Measurements from ENCODE around the gene CFAP77. TPM values are rescaled to one million over a fixed set of nuclear protein-coding genes. Genes with fewer than 3 reads are reported as not detected.

CFAP77 gene
- total and polyA plus RNA-seq, 2 of the 13 experiments (the other 11 are each of a cell fraction or from before 2014, with no cell fraction given): not detected

DNA sequence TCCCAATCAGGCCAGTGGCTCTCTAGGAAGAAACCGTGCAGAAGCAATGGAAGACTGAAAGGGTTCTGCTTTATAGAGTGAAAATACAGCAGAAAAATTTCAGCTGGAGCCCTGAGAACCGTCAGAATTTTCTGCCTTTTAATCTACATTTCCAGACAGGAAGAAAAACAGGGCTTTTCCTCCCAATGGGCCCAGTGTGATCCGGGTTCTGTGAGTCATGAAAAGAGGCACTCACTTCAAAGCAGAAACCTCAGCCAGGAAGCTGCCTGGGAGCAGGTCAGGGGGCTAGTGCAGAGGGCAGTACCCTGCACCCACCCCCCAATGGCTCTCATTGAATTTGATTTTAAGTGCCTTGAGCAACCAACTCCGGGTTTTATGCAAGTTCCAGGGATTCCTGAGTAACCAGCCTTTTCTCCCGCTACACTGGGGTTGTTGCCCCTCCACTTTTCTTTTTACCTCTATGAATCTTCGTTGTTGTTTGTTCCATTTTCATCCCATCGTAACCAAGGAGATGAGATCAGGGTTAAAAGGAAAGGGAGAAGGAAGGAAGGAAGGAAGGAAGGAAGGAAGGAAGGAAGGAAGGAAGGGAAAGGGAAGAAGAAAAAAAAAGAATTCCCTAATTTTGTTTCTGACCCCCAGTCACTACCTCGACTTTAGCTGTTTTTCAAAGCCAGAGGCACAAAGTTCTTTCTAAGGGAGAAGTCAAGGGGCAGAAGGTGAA is 173.7 kb downstream of the CFAP77 start:
- CTCF ChIA-PET (ENCODE audit: low intra/inter-chr PET ratio, low total read pairs): no interaction called here
- Histone ChIP-seq H4K20me1 (ENCODE audit: insufficient read depth, low read length) (peaks cover 26% of the 10 kb centered on the region), H3K27ac (ENCODE audit: extremely low read length, insufficient read depth, low read length) (no peak overlapping the region), H3K79me2 (ENCODE audit: insufficient read depth, low read length) (no peaks in the 10 kb centered on the region), H3K36me3 (replicated peaks in 1 of 2; ENCODE audit: control insufficient read depth in 1 of 2, insufficient read depth in 2 of 2, low read length in 2 of 2) (no peaks in the 10 kb centered on the region), H3K4me1 (ENCODE audit: insufficient read depth, low read length) (no peaks in the 10 kb centered on the region), H3K27me3 (ENCODE audit: control insufficient read depth in 1 of 2, insufficient read depth in 2 of 2, low read length in 2 of 2) (peaks cover 19 to 81% of the 10 kb centered on the region in 2 experiments), H3K9me3 (ENCODE audit: low read length) (no peaks in the 10 kb centered on the region), H3K9ac (ENCODE audit: insufficient read depth, low read depth, low read length) (no peak overlapping the region), H3K4me2 (ENCODE audit: low read depth, low read length) (no peak overlapping the region), H3K4me3 (replicated peaks in 1 of 3; ENCODE audit: insufficient read depth in 1 of 3, low read depth in 2 of 3, low read length in 3 of 3) (no peak overlapping the region), H2AFZ (ENCODE audit: low read length) (no peak overlapping the region)
- WGBS (ENCODE audit: low lambda C conversion rate): 3% methylated on average over 8 of the region's 8 CpGs
- TF ChIP-seq ZNF891 (CRISPR knock-in tag; IDR thresholded peaks at IDR 0.05) (no peak), ZNF260 (CRISPR knock-in tag; IDR thresholded peaks at IDR 0.05; ENCODE audit: borderline replicate concordance, low read depth) (no peak), ZNF3 (CRISPR knock-in tag; IDR thresholded peaks at IDR 0.05) (no peak), MED8 (CRISPR knock-in tag; IDR thresholded peaks at IDR 0.05; ENCODE audit: insufficient replicate concordance) (no peak), PHB2 (IDR thresholded peaks at IDR 0.05; ENCODE audit: partially characterized antibody) (no peak), GZF1 (CRISPR knock-in tag; IDR thresholded peaks at IDR 0.05) (no peak), ELF3 (CRISPR knock-in tag; IDR thresholded peaks at IDR 0.05) (no peak), ZSCAN12 (CRISPR knock-in tag; IDR thresholded peaks at IDR 0.05) (no peak), ZC3H4 (CRISPR knock-in tag; IDR thresholded peaks at IDR 0.05; ENCODE audit: borderline replicate concordance) (no peak), CEBPG (CRISPR knock-in tag; IDR thresholded peaks at IDR 0.05) (no peak), HNRNPUL1 (IDR thresholded peaks at IDR 0.05; ENCODE audit: low read depth, low read length) (no peak), ZBTB38 (CRISPR knock-in tag; IDR thresholded peaks at IDR 0.05) (no peak), KLF15 (CRISPR knock-in tag; IDR thresholded peaks at IDR 0.05; ENCODE audit: borderline replicate concordance) (no peak), TBL1XR1 (IDR thresholded peaks at IDR 0.05; ENCODE audit: borderline replicate concordance, low read length, partially characterized antibody) (no peak), TAF1 (CRISPR knock-in tag; IDR thresholded peaks at IDR 0.05) (no peak), DNMT1 (CRISPR knock-in tag; IDR thresholded peaks at IDR 0.05) (no peak), ZNF556 (CRISPR knock-in tag; IDR thresholded peaks at IDR 0.05; ENCODE audit: borderline replicate concordance) (no peak)
- TF ChIP-seq, protein P1, sequence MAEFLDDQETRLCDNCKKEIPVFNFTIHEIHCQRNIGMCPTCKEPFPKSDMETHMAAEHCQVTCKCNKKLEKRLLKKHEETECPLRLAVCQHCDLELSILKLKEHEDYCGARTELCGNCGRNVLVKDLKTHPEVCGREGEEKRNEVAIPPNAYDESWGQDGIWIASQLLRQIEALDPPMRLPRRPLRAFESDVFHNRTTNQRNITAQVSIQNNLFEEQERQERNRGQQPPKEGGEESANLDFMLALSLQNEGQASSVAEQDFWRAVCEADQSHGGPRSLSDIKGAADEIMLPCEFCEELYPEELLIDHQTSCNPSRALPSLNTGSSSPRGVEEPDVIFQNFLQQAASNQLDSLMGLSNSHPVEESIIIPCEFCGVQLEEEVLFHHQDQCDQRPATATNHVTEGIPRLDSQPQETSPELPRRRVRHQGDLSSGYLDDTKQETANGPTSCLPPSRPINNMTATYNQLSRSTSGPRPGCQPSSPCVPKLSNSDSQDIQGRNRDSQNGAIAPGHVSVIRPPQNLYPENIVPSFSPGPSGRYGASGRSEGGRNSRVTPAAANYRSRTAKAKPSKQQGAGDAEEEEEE (CRISPR knock-in tag; IDR thresholded peaks at IDR 0.05; ENCODE audit: borderline replicate concordance): no peak
- TF ChIP-seq, protein P2, sequence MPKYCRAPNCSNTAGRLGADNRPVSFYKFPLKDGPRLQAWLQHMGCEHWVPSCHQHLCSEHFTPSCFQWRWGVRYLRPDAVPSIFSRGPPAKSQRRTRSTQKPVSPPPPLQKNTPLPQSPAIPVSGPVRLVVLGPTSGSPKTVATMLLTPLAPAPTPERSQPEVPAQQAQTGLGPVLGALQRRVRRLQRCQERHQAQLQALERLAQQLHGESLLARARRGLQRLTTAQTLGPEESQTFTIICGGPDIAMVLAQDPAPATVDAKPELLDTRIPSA (CRISPR knock-in tag; IDR thresholded peaks at IDR 0.05; ENCODE audit: borderline replicate concordance): no peak
- in situ Hi-C loops (cut with HindIII; ENCODE audit: extremely low pct_ligation_motif_present, low pct_unique_long_range_greater_than_20kb) (no loop called here), intact Hi-C loops (cut with micrococcal nuclease; ENCODE audit: unreplicated experiment) (no loop called here)
- FAIRE-seq (no peak), DNase-seq (ENCODE audit: low spot score) (no peak), ATAC-seq (no peak)
- POLR2A ChIA-PET: no interaction called here
- BruUV-seq (replicated peaks): no TSS peak
